HG03439 (cell line): ENCODE results near the gene ZNF710.
A peak's percentile ranks its signal among the peaks of the same experiment; 100 is the strongest.

ENCODE experiments used
- ATAC-seq: cut with Tn5 transposase; IDR thresholded peaks from one replicate; pipeline ENCODE4 v1.9.1; 2021; ENCODE audit warnings: mild to moderate bottlenecking, moderate library complexity; ENCODE audit not compliant: unreplicated experiment

Gene ZNF710

DNA sequence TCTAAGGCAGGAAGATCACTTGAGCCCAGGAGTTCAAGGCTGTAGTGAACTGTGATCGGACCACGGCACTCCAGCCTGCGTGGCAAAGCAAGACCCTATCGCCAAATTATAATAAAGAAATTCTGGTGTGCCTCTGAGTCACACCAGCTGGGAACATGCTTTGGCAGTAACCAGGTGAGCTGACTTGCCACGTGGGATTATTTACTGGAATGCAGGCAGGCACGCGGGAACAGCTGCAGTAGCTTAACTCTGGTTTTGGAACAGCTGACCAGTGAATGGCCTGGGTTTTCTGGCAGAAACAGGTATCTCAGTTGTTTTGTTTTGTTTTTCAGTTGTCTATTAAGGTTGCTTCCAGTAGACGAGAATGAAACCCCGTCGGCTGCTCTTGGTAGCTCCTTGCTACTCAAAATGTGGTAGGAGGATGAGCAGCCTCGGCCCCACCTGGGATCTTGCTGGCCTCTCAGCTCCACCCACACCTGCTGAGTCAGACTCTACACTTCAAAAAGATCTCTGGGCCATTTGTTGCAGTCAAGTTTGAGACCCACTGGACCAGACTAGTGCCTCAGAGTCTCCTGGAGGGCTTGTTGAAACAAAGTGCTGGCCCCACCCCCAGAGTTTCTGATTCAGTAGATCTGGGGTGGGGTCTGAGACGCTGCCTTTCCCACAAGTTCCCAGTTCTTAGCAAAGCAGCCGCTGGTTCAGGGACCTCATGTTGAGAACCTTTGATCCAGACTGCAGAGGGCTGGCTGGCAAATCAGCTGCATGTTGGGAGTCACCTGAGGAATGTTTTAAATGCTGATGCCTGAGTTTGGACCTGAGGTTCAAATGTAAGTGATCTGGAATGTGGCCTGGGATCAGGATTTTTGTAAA is 74.5 kb downstream of the ZNF710 start:
- no peak for ATAC-seq

DNA sequence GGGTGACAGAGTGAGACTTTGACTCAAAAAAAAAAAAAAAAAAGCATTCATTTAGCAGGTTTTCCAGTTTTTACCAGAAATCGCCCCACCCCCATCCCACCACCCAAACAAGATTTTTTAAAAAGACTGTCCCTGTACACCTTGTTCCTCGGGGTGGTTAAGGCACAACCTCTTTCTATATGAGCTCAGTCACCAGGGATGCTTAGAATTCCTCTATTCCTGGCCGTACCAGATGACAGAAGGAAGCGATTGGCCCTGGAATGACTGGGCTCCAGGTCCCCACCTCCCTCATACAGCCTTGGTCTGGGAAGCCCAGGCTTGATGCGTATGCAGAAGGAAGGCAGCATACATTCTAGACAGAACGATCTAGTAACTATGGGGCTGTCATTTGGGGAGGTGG is 75.6 kb downstream of the ZNF710 start:
- no peak for ATAC-seq

DNA sequence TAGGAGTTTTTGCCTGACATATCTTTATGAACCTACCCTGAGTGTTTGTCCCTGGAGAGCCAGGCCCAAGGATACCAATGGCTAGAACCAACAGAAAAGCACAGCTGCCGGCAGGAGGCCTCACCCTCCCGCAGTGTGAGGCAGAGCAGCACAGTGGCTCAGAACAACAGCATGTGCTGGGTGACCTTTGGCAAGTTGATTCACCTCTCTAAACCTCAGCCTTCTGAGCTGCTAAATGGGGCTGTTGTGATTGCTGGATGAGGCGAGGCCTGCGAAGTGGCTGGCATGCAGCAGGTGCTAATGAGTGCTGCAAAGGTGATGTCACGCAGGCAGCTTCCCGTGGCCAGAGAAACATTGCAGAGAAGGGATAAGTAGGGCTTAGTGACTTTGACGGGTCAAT is 77.8 kb downstream of the ZNF710 start:
- ATAC-seq, result no peak

DNA sequence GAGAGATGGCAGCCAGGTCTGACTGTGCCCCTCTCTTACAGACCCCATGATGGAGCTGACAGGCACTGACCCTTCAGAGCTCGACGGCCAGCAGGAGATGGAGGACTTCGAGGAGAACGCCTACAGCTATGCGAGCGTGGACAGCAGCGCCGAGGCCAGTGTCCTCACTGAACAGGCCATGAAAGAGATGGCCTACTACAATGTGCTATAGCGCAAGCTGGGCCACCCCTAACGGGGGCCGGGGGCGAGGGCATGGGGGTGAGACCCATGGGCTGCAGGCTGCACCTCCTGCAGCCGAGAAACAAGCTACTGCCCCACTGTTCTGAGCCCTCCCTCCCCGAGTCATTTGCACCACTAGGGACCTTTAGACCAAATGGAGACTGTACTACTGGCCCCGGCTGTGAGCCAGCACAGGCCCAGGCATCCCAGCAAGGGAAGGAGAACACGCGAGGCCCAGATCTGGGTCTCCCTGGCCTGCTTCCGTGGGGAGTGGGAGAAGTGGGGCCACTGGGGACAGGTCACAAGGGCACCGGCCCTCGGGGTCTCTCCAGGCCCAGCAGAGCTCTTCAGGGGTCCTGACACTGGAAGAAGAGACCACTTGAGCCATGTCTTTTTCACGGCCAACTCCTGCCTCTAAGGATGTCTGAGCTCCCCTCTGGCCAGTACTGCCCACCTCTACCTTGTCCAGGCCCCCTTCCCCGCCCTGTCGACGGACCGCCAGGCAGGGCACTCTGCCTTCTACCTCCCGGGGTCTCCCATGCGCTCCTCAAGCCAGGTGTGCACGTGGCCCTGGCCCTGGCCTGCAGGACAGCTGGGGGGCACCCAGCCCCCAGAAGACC is 78.7 kb downstream of the ZNF710 start:
- ATAC-seq, result no peak

DNA sequence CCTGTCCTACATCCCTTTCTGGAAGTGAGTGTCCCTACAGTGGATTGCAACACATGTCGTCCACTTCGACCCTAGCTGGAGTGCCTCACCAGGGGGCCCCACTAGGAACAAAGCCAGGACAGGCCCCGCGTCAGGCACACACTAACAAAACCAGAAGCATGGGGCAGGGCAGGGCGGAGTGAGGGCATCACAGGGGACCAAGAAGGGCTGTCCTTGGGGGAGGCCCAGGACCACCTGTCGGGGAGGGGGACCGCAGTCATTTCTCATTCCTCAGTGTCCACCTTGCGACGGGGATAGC is 79.3 kb downstream of the ZNF710 start:
- no peak for ATAC-seq

DNA sequence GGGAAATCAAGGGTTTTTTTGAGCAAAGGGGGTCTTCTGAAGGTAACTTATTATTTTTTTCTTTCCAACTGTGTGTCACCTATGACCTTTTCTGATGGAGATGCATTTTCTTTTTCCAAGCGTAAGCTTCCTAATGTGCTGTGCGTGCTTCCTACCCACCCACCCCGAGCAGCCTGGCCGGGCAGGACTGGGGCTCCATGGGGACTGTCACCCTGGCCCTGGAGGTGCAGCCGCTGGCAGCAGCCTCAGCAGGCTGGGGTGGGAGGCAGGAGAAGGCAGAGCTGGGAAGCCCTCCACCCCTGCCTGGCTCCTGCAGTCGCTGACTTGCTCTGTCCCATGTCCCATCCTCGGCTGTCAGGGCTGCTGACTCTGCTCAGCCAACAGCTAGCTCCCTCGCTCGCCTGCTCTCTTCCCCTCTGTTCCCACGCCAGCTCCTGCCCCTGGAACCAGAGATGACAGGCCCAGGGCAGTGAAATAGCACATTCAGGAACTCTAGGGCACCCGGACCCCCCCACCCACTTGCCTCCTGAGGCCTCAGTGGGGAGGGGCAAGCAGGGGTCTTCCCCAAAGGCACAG is 79.8 kb downstream of the ZNF710 start:
- ATAC-seq, result no peak

DNA sequence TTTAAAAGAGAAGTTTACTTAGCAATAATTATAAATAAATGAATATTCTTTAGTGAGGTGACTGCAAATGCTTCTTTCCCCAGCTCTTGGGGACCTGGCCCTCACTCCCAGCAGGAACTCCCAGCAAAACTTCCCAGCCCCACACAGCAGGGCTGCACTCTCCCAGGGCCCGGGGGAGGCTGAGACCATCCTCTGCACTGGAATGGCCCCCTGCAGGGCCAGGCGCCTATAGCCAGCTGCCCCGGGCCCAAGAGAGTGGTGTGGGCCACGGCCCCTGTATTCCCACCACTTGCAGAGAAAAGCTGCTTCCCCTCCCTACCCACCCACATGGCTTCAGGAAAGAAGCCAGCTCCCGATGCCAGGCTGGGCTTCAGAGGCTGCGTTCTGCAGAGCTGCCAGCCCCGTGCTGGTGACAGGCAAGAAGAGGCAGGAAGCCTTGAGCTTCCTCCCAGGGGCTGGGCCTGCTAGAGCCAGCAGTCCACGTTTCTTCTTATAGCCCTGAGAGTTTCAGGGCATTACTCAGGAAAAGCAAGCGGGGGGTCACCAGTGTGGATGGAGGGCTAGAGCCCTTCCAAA is 81.1 kb downstream of the ZNF710 start:
- ATAC-seq, result no peak

DNA sequence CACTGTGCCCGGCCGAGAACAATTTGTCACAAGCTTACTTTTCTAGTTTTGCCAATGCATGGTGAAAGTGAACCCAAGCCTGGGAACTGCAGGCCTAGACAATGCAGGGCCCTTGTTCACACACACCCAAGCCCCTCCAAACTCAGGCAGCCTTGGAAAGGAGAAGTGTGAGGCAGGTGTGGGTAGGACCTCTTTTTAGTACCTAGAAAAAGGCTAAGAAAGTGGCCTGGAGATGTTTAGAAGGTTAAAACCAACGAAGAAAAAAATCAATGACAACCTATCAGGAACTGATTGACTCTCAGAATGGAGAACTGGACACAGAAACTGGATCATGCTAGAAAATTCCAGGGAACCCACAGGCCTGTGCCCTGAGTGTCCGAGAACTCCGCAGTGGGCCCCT is 82.3 kb downstream of the ZNF710 start:
- ATAC-seq, result no peak

DNA sequence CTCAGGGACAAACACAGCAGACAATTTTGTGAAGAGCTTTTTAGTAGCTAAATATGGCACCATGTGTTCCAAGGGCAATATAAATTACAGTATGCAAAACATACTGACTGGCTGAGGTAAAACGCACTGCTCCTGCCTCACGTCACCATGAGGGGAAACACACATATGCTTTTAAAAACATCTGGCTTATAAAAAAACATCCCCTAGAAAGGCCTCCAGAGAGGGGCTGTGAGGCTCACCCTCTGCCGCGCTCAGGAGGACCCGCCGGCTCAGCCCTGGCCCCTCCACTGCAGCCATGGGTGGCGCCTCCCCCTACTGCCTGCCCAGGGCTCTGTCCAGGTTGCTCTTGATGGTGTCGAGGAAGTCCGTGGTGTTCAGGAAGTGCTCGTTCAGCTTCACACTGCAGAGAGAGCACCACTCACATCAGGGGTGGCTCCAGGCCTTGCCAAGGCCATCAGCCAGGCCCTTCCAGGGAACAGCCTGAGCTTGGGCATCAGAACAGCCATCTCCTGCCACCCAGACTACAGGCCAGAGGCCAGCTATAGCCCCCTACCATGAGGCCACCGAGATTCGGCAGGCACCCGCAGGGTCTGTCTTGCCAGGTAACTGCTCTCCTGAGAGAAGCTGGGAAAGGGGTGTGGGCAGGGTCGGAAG is 83.0 kb downstream of the ZNF710 start:
- ATAC-seq, result no peak

DNA sequence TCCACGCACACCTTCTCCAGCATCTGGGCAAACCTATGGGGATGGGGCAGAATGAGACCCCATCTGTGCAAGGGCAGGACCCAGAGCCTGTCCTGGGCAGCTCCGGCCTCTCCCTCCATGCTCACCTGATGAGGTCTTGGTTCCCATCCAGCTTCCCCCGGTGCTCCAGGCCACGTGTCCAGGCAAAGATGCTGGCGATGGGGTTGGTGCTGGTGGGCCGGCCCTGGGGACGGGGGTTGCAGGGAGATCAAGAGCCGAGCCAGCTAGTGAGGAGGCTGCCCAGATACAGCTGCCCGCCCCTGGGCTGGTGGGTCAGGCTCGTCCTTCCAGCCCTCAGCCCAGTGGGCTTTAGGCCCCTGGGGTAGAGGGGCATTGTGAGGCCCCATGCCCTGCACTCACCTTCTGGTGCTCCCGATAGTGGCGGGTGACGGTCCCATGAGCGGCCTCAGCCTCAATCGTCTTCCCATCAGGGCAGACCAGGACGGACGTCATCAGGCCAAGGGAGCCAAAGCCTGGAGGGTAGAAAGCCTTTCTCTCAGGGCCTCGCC is 83.8 kb downstream of the ZNF710 start:
- ATAC-seq, result no peak

DNA sequence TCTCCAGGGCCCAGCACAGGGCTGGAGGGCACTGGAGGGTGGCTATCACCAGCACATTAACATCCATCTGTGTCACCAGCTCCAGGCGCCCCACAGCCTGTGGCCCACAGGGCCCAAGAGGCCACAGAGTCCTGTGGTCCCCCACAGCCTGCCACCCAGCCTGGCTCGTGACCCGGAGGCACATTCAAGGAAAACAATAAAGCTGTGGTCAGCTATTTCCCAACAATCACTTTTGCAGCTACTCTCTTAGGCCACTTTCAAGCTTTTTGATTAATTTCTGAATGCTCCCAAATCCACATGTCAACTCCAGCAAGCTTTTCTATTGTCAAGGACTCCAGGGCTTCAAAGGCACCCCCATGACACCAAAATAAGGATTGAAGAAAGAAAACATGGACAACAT is 84.4 kb downstream of the ZNF710 start:
- ATAC-seq, result no peak

DNA sequence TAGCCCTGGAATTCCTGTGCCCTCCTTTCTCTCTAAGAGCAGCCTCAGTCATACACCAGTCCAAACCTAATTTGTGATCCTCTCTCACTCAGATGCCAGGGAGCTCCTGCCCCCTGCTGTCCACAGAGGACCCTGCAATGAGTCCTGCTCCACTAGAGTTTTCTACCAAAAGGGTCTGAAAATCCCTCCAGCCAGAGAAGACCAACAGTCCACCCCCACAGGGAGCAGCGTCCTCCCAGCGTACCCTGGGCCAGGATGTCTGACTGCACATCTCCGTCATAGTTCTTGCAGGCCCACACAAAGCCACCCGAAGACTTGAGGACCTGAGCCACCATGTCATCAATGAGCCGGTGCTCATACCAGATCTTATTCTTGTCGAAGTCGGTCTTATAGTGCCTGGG is 85.7 kb downstream of the ZNF710 start:
- no peak for ATAC-seq

DNA sequence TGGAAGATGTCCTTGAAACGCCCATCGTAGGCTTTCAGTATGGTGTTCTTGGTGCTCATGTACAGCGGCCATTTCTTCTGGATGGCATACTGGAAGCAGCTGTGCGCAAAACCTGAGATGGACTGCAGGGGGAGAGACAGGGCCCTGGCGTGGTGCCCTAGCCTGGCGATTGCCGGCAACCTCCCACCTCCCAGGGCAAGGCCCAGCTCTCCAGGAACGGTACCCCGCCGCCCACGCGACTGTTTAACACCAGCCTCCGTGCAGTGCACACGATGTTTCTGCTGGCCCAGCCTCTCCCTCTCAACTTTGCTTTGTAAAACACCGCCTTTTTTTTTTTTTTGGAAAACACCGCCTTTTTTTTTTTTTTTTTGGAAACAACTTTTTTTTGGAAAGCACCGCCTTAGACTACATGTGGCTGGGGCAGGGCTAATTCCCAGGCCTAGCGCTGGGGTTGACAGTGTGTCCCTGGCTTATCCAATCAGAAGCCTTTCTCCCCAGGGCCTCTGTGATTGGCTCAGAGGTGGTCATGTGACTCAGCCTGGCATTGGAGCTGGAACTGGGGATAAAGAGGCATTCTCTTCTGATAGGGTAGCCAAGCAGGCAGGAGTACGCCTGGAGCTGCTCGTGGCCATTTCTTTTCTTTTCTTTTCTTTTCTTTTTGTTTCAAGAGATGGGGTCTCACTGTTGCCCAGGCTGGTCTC is 86.5 kb downstream of the ZNF710 start:
- no peak for ATAC-seq

DNA sequence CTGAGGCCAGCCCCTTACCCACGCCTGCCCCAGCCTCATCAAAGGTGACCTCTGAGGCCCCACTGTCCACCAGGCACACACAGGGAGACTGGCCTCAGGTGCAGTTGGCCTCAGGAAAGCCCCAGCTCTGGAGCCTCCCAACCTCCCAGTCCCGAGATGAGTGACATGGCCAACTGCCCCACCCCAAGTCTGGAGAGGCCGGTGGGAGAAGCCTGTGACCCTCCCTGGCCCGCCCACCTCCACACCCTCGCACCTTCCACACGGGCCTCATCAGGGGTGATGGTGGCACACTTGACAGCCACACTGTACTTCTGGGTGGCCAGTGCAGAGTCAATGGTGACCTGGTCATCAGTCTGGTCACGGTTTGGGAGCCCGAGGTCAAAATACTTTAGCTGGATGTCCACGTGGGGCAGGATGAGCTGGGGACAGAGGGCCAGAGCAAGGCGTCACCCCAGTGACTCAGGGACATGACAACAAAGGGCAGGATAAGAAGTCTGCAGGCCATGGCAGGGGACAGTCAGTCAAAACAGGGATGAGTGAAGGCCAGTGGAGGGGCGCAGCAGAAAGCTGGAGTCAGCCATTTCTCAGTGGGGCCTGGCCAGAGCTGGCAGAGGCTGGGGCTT is 89.2 kb downstream of the ZNF710 start:
- ATAC-seq, result no peak

DNA sequence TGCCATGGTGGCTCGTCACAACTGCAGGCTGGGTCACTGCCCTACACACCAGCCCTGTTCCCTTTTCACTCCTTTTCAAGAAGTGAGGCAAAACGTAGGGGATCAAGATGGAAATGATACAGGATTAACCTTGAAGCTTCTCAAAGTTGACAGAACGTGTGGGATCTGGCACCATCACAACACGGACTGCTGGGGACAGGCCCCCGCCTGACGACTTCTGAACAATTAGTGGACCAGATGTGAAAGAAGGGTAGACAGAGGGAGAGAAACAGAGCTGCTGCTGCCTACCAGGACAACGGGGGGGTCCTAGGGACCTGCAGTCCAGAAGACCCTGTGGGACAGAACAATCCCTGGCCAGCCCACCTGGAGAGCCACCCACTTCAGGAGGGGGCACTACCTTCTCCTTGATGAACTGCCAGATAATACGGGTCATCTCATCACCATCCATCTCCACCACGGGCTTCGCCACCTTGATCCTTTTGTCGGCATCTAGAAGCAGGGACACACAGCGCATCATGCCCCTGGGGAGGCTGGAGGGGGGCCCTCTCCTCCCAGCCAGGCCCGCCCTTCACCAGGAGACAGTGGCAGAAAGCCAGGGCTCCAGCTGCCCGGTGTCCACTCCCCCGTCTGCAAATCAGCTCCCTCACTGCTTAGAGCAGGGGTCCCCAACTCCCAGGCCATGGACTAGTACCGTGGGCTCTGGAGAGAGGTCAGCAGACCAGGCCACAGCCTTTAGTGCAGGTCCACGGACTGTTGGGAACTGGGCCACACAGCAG is 90.2 kb downstream of the ZNF710 start:
- ATAC-seq, result no peak

DNA sequence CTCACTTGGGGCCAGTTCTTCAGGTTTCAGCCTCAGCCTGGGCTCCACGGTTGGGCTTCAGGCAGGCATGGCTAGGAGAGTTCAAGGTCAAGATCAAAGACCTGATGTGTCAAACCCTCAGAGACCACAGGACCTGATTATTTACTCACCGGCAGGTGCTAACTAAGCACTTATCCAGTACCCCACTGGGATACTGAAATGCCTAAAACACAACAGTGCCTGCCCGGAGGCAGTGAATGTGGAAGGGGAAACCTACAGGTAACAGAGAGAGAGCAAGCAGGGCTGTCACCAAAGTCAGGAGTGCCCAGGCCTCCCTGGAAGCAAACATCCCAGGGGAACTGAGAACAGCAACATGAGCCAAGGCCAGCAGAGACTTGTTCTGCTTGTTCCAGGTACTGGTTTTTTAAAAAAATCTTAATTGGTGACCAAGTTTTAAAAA is 94.4 kb downstream of the ZNF710 start:
- no peak for ATAC-seq

DNA sequence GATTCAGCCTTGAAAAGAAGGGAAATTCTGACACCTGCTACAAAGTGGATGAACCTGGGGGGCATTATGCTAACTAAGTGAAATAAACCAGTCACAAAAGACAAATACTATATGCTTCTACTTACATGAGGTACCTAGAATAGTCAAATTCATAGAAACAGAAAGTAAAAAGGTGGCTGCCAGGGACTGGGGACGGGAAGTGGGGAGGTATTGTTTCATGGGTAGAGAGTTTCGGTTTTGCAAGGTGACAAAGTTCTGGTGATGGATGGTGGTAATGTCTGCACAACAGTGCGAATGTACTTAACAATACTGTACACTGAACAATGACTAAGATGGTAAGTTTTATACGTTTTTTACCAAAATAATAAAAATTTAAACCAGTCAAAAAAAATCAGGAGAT is 96.4 kb downstream of the ZNF710 start:
- peak; percentile 76 for ATAC-seq

DNA sequence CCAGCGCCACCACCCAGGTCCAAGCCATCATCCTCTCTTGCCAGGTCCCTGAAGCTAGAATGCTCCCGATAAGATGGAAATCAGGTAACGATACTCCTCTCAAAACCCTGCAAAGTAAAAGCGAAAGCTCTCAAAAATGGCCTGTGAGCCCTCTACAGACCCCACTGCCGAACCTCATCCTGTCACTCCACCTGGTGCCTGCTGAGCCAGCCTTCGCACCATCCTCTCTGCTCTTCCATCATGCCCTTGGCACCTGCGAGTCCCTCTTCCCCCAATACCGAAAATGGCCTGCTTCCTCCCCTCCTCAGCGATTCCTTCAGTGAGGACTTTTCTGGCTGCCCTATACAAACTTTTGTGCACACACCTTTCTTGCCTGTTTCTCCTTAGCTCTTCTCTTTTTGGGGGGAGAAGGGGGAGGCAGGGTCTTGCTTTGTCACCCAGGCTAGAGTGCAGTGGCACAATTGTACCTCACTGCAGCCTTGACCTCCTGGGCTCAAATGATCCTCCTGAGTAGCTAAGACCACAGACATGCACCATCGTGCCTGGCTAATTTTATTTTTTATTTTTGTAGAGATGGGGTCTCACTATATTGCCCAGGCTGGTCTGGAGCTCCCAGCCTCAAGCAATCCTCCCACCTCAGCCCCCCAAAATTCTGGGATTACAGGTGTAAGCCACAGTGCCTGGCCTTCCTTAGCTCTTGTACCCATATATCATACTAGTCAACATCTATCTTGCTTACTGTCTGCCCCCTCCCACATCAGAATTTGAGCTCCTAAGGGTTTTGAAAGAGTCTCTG is 98.1 kb downstream of the ZNF710 start:
- no peak for ATAC-seq
